ENCODE data around the gene IL2RA. TPM values are rescaled to one million over a fixed set of nuclear protein-coding genes. Genes with fewer than 3 reads are reported as not detected.

IL2RA gene
- polyA plus RNA-seq, 1 experiment = not detected

GRCh38 chr10:5988336-5988920 is 73.7 kb downstream of the IL2RA start:
- CTCF ChIA-PET = interaction anchor here (0.6 to 1.4 kb wide), 2 partner anchors 10 to 127 kb away, joined by 3 read pairs; no protein-coding TSS in a partner anchor
- no peak overlapping the region for H3K27ac ChIP-seq (ENCODE audit: low read depth, low read length)
- POLR2A ChIA-PET = no interaction called here
- DNase-seq (ENCODE audit: low read depth, low spot score) = no peak
- H3K4me3 ChIP-seq (ENCODE audit: low read depth, low read length) = no peak overlapping the region
- H3K27me3 ChIP-seq (ENCODE audit: control insufficient read depth, insufficient read depth, low read length) = peaks cover 38% of the 10 kb centered on the region
- peaks cover 3% of the 10 kb centered on the region; the same call in 1 of the 2 replicates for H3K9me3 ChIP-seq (ENCODE audit: control insufficient read depth, insufficient read depth, low read length)
- no peak for TF ChIP-seq CTCF (IDR thresholded peaks at IDR 0.05; ENCODE audit: low read depth, low read length)

- Histone ChIP-seq H3K4me3 (ENCODE audit: low read depth, low read length) (no peak overlapping the region), H3K27me3 (ENCODE audit: control insufficient read depth, insufficient read depth, low read length) (peaks cover 42% of the 10 kb centered on the region), H3K27ac (ENCODE audit: low read depth, low read length) (no peak overlapping the region), H3K9me3 (ENCODE audit: control insufficient read depth, insufficient read depth, low read length) (peaks cover 3% of the 10 kb centered on the region; the same call in 1 of the 2 replicates)
- ChIA-PET CTCF (interaction anchor here (0.6 to 1.4 kb wide), 2 partner anchors 11 to 126 kb away, joined by 3 read pairs; no protein-coding TSS in a partner anchor), POLR2A (no interaction called here)
- TF ChIP-seq CTCF (IDR thresholded peaks at IDR 0.05; ENCODE audit: low read depth, low read length) = no peak
- DNase-seq (ENCODE audit: low read depth, low spot score) = no peak
Observed at GRCh38 chr10:5987747-5988146, 74.4 kb downstream of the IL2RA start.

- TF ChIP-seq CTCF (IDR thresholded peaks at IDR 0.05; ENCODE audit: low read depth, low read length) = no peak
- POLR2A ChIA-PET = no interaction called here
Observed at GRCh38 chr10:5985029-5985428, 77.1 kb downstream of the IL2RA start.

GRCh38 chr10:5983774-5984173 is 78.4 kb downstream of the IL2RA start:
- POLR2A ChIA-PET = interaction anchor here (0.6 kb wide), 2 partner anchors 198 to 234 kb away, joined by 3 to 8 read pairs; no protein-coding TSS in a partner anchor
- Histone ChIP-seq H3K9me3 (ENCODE audit: control insufficient read depth, insufficient read depth, low read length) (no peaks in the 10 kb centered on the region), H3K27me3 (ENCODE audit: control insufficient read depth, insufficient read depth, low read length) (peaks cover 43% of the 10 kb centered on the region), H3K27ac (ENCODE audit: low read depth, low read length) (no peak overlapping the region), H3K4me3 (ENCODE audit: low read depth, low read length) (no peak overlapping the region)
- no peak for DNase-seq (ENCODE audit: low read depth, low spot score)
- CTCF ChIA-PET = no interaction called here
- TF ChIP-seq CTCF (IDR thresholded peaks at IDR 0.05; ENCODE audit: low read depth, low read length) = no peak

More at GRCh38 chr10:5985029-5985428, 77.1 kb downstream of the IL2RA start:
- Histone ChIP-seq H3K9me3 (ENCODE audit: control insufficient read depth, insufficient read depth, low read length) (no peaks in the 10 kb centered on the region), H3K27ac (ENCODE audit: low read depth, low read length) (no peak overlapping the region), H3K27me3 (ENCODE audit: control insufficient read depth, insufficient read depth, low read length) (peaks cover 45% of the 10 kb centered on the region), H3K4me3 (ENCODE audit: low read depth, low read length) (no peak overlapping the region)
- DNase-seq (ENCODE audit: low read depth, low spot score) = no peak
- CTCF ChIA-PET = no interaction called here

GRCh38 chr10:5981529-5981928 is 80.6 kb downstream of the IL2RA start:
- no peak for DNase-seq (ENCODE audit: low read depth, low spot score)
- H3K27ac ChIP-seq (ENCODE audit: low read depth, low read length) = no peak overlapping the region
- CTCF ChIA-PET = interaction anchor here (0.6 to 1.6 kb wide), 2 partner anchors 101 to 105 kb away, joined by 3 to 4 read pairs; no protein-coding TSS in a partner anchor
- no peak overlapping the region for H3K4me3 ChIP-seq (ENCODE audit: low read depth, low read length)
- POLR2A ChIA-PET = no interaction called here
- no peaks in the 10 kb centered on the region for H3K9me3 ChIP-seq (ENCODE audit: control insufficient read depth, insufficient read depth, low read length)
- TF ChIP-seq CTCF (IDR thresholded peaks at IDR 0.05; ENCODE audit: low read depth, low read length) = no peak
- H3K27me3 ChIP-seq (ENCODE audit: control insufficient read depth, insufficient read depth, low read length) = peaks cover 24% of the 10 kb centered on the region

Data from AG04450 (cell line).